Natural killer cell (primary cell): Measurements from ENCODE around the gene GSTM1. TPM values are rescaled to one million over a fixed set of nuclear protein-coding genes. Genes with fewer than 3 reads are reported as not detected.
A peak's percentile ranks its signal among the peaks of the same experiment; 100 is the strongest.

Experiments
- ATAC-seq, 3 donors: fragments of 150-1000 bp in 2 of 3; fragments of 200-7000 bp in 1 of 3; cut with Tn5 transposase; 1 replicate in 1 of 3; 2 replicates in 2 of 3; pipeline ENCODE4 v1.10.0; 2021; ENCODE audit warnings: mild to moderate bottlenecking in 2 of 3, moderate library complexity in 2 of 3
- DNase-seq, 2 donors: peaks; one replicate each; pipeline versions ENCODE4 v3.0.0 to v3.0.0-alpha.2; 2013 to 2021; ENCODE audit warnings: mixed read lengths in 1 of 2
- H3K27ac ChIP-seq: one replicate; pipeline ENCODE4 v1.5.1; 2013; ENCODE audit warnings: mild to moderate bottlenecking, low read length
- H3K27me3 ChIP-seq: one replicate; pipeline ENCODE4 v1.6.1; 2013; ENCODE audit warnings: low read length; ENCODE audit not compliant: control insufficient read depth, insufficient read depth
- H3K36me3 ChIP-seq: one replicate; pipeline ENCODE4 v1.6.1; 2013; ENCODE audit warnings: low read length; ENCODE audit not compliant: control insufficient read depth, insufficient read depth
- H3K4me1 ChIP-seq: one replicate; pipeline ENCODE4 v1.6.1; 2013; ENCODE audit warnings: low read length; ENCODE audit not compliant: control insufficient read depth, insufficient read depth
- H3K4me3 ChIP-seq: one replicate; pipeline ENCODE4 v1.5.1; 2013; ENCODE audit warnings: low read length
- H3K9me3 ChIP-seq: one replicate; pipeline ENCODE4 v1.6.1; 2013; ENCODE audit warnings: low read length; ENCODE audit not compliant: control insufficient read depth, insufficient read depth
- H3K27ac Mint-ChIP-seq, 2 donors: one replicate each; pipeline ENCODE4 v1.8.0; 2022; ENCODE audit warnings: mild to moderate bottlenecking in 2 of 2, mixed read lengths in 2 of 2, moderate library complexity in 1 of 2
- H3K27me3 Mint-ChIP-seq, 2 donors: one replicate each; pipeline ENCODE4 v1.8.0; 2022; ENCODE audit warnings: low read depth in 2 of 2, mixed read lengths in 2 of 2
- H3K36me3 Mint-ChIP-seq: one replicate; pipeline ENCODE4 v1.8.0; 2022; ENCODE audit warnings: mixed read lengths
- H3K4me1 Mint-ChIP-seq, 2 donors: one replicate each; pipeline ENCODE4 v1.8.0; 2022; ENCODE audit warnings: mixed read lengths in 2 of 2
- H3K4me3 Mint-ChIP-seq: one replicate; pipeline ENCODE4 v1.8.0; 2022; ENCODE audit warnings: mild to moderate bottlenecking, moderate library complexity, mixed read lengths
- H3K9me3 Mint-ChIP-seq, 2 donors: one replicate each; pipeline ENCODE4 v1.8.0; 2022; ENCODE audit warnings: mixed read lengths in 2 of 2
- WGBS: methylation state at CpG from one replicate; pipeline ENCODE4 v1.1.7; 2013; ENCODE audit warnings: missing lambda C conversion rate; ENCODE audit not compliant: insufficient coverage; 5-methylcytosine and 5-hydroxymethylcytosine counted together
- intact Hi-C: fragments of 100-400 bp; cut with micrococcal nuclease; formaldehyde crosslinking; loops from one replicate; pipeline ENCODE4 v1.14.2; 2022
- total RNA-seq, 4 donors: library from RNA; stranded (reverse); fragments of 120-200 nt in 1 of 4; gene quantifications; one replicate each; pipeline versions ENCODE4 v1.2.3 to v1.2.4, GENCODE V29; 2013 to 2022
- TF ChIP-seq, protein P1 (sequence below): fragments of 200-600 bp; IDR thresholded peaks from one replicate; pipeline ENCODE4 v1.8.0; 2022; ENCODE audit warnings: antibody characterized with exemption

GSTM1 gene
- 10 to 100 TPM in 2 of 3 donors, not detected in 1; 31.9 to 34.7 TPM for total RNA-seq
- not detected for total RNA-seq (2013)

DNA sequence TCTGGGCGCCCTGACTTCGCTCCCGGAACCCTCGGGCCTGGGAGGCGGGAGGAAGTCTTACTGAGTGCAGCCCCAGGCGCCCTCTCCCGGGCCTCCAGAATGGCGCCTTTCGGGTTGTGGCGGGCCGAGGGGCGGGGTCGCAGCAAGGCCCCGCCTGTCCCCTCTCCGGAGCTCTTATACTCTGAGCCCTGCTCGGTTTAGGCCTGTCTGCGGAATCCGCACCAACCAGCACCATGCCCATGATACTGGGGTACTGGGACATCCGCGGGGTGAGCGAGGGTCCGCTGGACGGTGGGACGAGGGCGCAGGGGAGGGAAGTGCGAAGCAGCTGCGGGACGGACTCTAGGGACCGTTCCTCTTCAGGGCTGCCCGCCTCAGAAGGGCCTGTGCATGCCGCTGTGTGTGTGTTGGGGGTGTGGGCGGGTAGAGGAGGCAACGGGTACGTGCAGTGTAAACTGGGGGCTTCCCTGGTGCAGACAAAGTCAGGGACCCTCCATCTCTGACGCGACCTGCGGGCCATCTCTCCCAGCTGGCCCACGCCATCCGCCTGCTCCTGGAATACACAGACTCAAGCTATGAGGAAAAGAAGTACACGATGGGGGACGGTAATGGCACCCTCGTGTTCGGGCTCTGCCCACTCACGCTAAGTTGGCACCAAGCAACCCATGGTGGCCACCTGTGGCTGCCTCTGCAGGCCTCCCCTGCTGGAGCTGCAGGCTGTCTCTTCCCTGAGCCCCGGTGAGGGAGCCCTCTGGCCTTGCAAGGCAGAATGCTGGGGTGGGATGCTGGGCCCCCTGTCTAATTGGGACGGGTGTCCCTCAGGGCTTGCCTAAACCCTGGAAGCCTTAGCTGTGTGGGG, at the start of gene GSTM1:
Gene GSTM1, plus strand, starts transcription at position 177 of the 859 bp plus-strand sequence. Its CDS starts 57 bp downstream, at position 234.
- TF ChIP-seq, protein P1, sequence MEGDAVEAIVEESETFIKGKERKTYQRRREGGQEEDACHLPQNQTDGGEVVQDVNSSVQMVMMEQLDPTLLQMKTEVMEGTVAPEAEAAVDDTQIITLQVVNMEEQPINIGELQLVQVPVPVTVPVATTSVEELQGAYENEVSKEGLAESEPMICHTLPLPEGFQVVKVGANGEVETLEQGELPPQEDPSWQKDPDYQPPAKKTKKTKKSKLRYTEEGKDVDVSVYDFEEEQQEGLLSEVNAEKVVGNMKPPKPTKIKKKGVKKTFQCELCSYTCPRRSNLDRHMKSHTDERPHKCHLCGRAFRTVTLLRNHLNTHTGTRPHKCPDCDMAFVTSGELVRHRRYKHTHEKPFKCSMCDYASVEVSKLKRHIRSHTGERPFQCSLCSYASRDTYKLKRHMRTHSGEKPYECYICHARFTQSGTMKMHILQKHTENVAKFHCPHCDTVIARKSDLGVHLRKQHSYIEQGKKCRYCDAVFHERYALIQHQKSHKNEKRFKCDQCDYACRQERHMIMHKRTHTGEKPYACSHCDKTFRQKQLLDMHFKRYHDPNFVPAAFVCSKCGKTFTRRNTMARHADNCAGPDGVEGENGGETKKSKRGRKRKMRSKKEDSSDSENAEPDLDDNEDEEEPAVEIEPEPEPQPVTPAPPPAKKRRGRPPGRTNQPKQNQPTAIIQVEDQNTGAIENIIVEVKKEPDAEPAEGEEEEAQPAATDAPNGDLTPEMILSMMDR = peak; percentile 50
- no CpG with 5 or more reads among the region's 46 CpGs for WGBS
- Mint-ChIP-seq H3K27ac (peak within 1 kb of the TSS in 1 of 2 donors; percentile 92), H3K4me3 (no peak within 1 kb of the TSS), H3K36me3 (no peaks in the 10 kb centered on the region), H3K4me1 (peaks cover 0 to 17% of the 10 kb centered on the region in 2 donors), H3K27me3 (no peaks in the 10 kb centered on the region), H3K9me3 (peaks cover 0 to 4% of the 10 kb centered on the region in 2 donors)
- Histone ChIP-seq H3K9me3 (no peaks in the 10 kb centered on the region), H3K4me1 (peaks cover 9% of the 10 kb centered on the region), H3K27me3 (no peaks in the 10 kb centered on the region), H3K4me3 (no peak within 1 kb of the TSS), H3K27ac (no peak within 1 kb of the TSS), H3K36me3 (no peaks in the 10 kb centered on the region)
- DNase-seq (peak; percentile 79 to 83), ATAC-seq (peak in 2 of 3 donors; percentile 99)
- intact Hi-C loops = loop anchor here (2.0 kb wide), 1 partner anchor 45 kb away; no protein-coding TSS in a partner anchor

DNA sequence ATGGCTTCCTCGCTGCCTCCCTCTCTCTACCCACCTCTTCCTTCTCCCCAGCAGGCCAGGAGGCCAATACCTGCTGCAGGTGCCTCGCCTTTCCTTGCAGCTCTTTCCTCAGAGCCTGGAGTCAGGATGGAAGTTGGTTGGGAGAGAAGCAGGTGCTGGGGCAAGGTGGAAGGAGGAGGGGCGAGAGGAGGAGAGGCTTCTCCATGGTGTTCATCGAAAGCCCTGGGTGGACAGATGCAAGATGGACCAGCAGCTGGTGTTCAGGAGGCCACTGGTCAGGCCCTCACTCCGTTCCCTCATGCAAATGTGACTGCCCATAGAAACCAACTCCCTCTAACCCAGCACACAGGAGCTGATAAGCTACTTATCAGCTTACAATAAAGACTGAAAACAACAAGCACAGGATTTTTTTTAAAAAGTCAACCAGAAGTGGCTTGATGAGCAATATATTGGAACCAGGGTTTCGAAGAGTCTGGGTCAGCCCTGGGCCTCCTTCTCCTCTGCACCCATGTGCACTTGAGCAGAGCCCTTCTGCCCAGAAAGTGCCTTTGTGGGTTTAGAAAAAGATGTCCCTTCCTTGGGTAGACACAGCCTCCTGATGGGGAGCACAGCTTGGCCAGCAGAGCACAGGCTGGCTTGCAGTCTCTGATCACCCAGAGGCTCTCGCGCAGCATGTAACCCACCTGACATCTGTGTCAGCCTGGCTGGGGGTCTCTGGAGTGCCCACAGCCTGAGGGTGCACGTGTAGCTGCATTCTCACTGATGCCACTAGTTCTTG, 48.4 kb upstream of the GSTM1 start:
- H3K9me3 ChIP-seq = no peaks in the 10 kb centered on the region
- H3K27ac ChIP-seq = no peak overlapping the region
- no peaks in the 10 kb centered on the region for H3K36me3 Mint-ChIP-seq
- peaks cover 0 to 14% of the 10 kb centered on the region in 2 donors for H3K27me3 Mint-ChIP-seq
- no peaks in the 10 kb centered on the region for H3K27me3 ChIP-seq
- ATAC-seq (no peak), DNase-seq (peak in 1 of 2 donors; percentile 5)
- H3K4me1 ChIP-seq = peaks cover 19% of the 10 kb centered on the region
- H3K27ac Mint-ChIP-seq = no peak overlapping the region
- 84% methylated on average over 9 of the region's 9 CpGs for WGBS
- H3K4me1 Mint-ChIP-seq = peaks cover 8 to 10% of the 10 kb centered on the region in 2 donors
- TF ChIP-seq, protein P1 = no peak
- no peak overlapping the region for H3K4me3 ChIP-seq
- H3K9me3 Mint-ChIP-seq = no peaks in the 10 kb centered on the region
- H3K4me3 Mint-ChIP-seq = no peak overlapping the region
- no peaks in the 10 kb centered on the region for H3K36me3 ChIP-seq
- intact Hi-C loops = no loop called here

DNA sequence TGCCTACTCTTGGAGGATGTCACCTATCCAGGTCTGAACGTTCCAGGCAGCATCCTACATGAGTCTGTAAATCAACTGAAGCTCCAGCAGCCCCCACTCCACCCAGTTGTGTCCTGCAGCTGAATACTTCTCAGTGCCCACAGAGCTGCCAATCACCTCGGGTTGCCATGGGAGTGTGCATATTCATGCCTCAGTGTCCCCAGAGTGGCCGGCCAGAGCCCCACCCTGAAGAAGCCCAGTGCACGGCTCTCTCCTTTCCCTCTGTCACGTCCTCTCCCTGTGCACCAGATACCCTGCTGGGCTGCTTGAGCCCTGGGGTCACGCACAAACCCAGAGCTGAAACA, 47.8 kb upstream of the GSTM1 start:
- H3K27ac ChIP-seq = no peak overlapping the region
- WGBS = 54% methylated on average over 6 of the region's 6 CpGs
- Mint-ChIP-seq H3K4me3 (no peak overlapping the region), H3K36me3 (no peaks in the 10 kb centered on the region), H3K27ac (no peak overlapping the region), H3K27me3 (peaks cover 0 to 14% of the 10 kb centered on the region in 2 donors), H3K9me3 (no peaks in the 10 kb centered on the region), H3K4me1 (peaks cover 4 to 10% of the 10 kb centered on the region in 2 donors)
- H3K36me3 ChIP-seq = no peaks in the 10 kb centered on the region
- ATAC-seq = no peak
- no peak overlapping the region for H3K4me3 ChIP-seq
- no peaks in the 10 kb centered on the region for H3K27me3 ChIP-seq
- H3K9me3 ChIP-seq = no peaks in the 10 kb centered on the region
- TF ChIP-seq, protein P1 = no peak
- DNase-seq = no peak
- intact Hi-C loops = loop anchor here (2.0 kb wide), 1 partner anchor 93 kb away; no protein-coding TSS in a partner anchor
- peaks cover 19% of the 10 kb centered on the region for H3K4me1 ChIP-seq
